Keratinocyte (primary cell): ENCODE data around the gene PDCD1LG2. TPM values are rescaled to one million over a fixed set of nuclear protein-coding genes. Genes with fewer than 3 reads are reported as not detected.

Experiments
- DNase-seq: peaks from one replicate; pipeline ENCODE4 v3.0.0-alpha.2; 2011; ENCODE audit warnings: low read depth, missing footprints, low spot score
- FAIRE-seq: peaks from 2 replicates; lab custom pipeline; 2011; peaks lifted over from hg19 to GRCh38; lab: Jason Lieb, UNC
- H2AFZ ChIP-seq: 2 replicates; pipeline ENCODE4 v1.6.0; 2012; ENCODE audit warnings: low read length, control low read depth, inconsistent platforms; ENCODE audit not compliant: control insufficient read depth
- H3K27ac ChIP-seq: 2 replicates; pipeline ENCODE4 v1.5.1; 2011; ENCODE audit warnings: low read length; ENCODE audit not compliant: control insufficient read depth, insufficient read depth
- H3K27me3 ChIP-seq: 3 replicates; pipeline ENCODE4 v1.6.0; 2011; ENCODE audit warnings: low read length; ENCODE audit not compliant: control insufficient read depth, insufficient read depth; ENCODE audit errors: extremely low read depth
- H3K36me3 ChIP-seq, 2 experiments: 2 replicates in 1 of 2; 3 replicates in 1 of 2; pipeline ENCODE4 v1.5.1; 2011; ENCODE audit warnings: low read length in 2 of 2, mild to moderate bottlenecking in 1 of 2; ENCODE audit not compliant: control insufficient read depth in 2 of 2, insufficient read depth in 2 of 2; ENCODE audit errors: extremely low read depth in 1 of 2
- H3K4me1 ChIP-seq: 3 replicates; pipeline ENCODE4 v1.5.1; 2011; ENCODE audit warnings: low read length; ENCODE audit not compliant: control insufficient read depth, insufficient read depth; ENCODE audit errors: extremely low read depth
- H3K4me2 ChIP-seq: 3 replicates; pipeline ENCODE4 v1.6.0; 2011; ENCODE audit warnings: low read depth, low read length; ENCODE audit not compliant: control insufficient read depth, insufficient read depth; ENCODE audit errors: extremely low read depth
- H3K4me3 ChIP-seq, 3 experiments: fragments of 200-600 bp in 1 of 3; sonication (generic) in 1 of 3; 2 replicates in 2 of 3; 3 replicates in 1 of 3; pipeline ENCODE4 v1.5.1; 2011 to 2016; ENCODE audit warnings: low read length in 3 of 3, mild to moderate bottlenecking in 3 of 3, control low read depth in 2 of 3, inconsistent platforms in 1 of 3, low read depth in 1 of 3, mixed read lengths in 1 of 3, mixed run types in 1 of 3, moderate library complexity in 1 of 3; ENCODE audit not compliant: control insufficient read depth in 2 of 3, insufficient read depth in 2 of 3; ENCODE audit errors: extremely low read depth in 1 of 3
- H3K79me2 ChIP-seq: 2 replicates; pipeline ENCODE4 v1.6.0; 2012; ENCODE audit warnings: low read length; ENCODE audit not compliant: control insufficient read depth, insufficient read depth
- H3K9ac ChIP-seq: 3 replicates; pipeline ENCODE4 v1.6.0; 2011; ENCODE audit warnings: low read length; ENCODE audit not compliant: control insufficient read depth, insufficient read depth; ENCODE audit errors: extremely low read depth
- H3K9me1 ChIP-seq: 3 replicates; pipeline ENCODE4 v1.6.0; 2011; ENCODE audit warnings: low read length; ENCODE audit not compliant: control insufficient read depth, insufficient read depth; ENCODE audit errors: extremely low read depth
- H3K9me3 ChIP-seq: 2 replicates; pipeline ENCODE4 v1.5.1; 2012; ENCODE audit warnings: low read depth, low read length; ENCODE audit not compliant: control insufficient read depth
- H4K20me1 ChIP-seq: 3 replicates; pipeline ENCODE4 v1.6.0; 2011; ENCODE audit warnings: low read length; ENCODE audit not compliant: control insufficient read depth, insufficient read depth; ENCODE audit errors: extremely low read depth
- CTCF ChIP-seq, 3 experiments: IDR thresholded peaks in 1 of 3; conservative IDR thresholded peaks in 1 of 3; optimal IDR thresholded peaks in 1 of 3; 2 replicates in 2 of 3; 3 replicates in 1 of 3; pipeline versions ENCODE3 to v1.5.1; 2011; ENCODE audit warnings: low read length in 3 of 3, mild to moderate bottlenecking in 3 of 3, moderate library complexity in 2 of 3, control low read depth in 1 of 3, inconsistent platforms in 1 of 3; ENCODE audit not compliant: insufficient read depth in 2 of 3; ENCODE audit errors: extremely low read depth in 1 of 3
- EZH2 ChIP-seq: IDR thresholded peaks from one replicate; pipeline ENCODE4 v1.6.1; 2012; ENCODE audit warnings: inconsistent platforms, mild to moderate bottlenecking, low read length, moderate library complexity
- dilution Hi-C: fragments of 300-500 bp; cut with MboI; formaldehyde crosslinking; loops from one replicate; pipeline ENCODE4 v1.7.0; 2020; ENCODE audit warnings: low sequenced_read_pairs; ENCODE audit not compliant: extremely low pct_ligation_motif_present
- polyA plus RNA-seq, 5 experiments: library from polyadenylated mRNA; depleted of rRNA in 3 of 5; stranded (reverse) in 3 of 5; stranded (forward) in 1 of 5; unstranded in 1 of 5; fragments of >200 nt; gene quantifications; 1 replicate in 1 of 5; 2 replicates in 3 of 5; 3 replicates in 1 of 5; pipeline versions ENCODE4 v1.2.1 to v1.2.3, GENCODE V29; 2011 to 2012; ENCODE audit warnings: missing spikeins in 2 of 5, low read depth in 1 of 5, low replicate concordance in 1 of 5

Gene PDCD1LG2
- polyA plus RNA-seq, 1 donor (not counting 4 experiments of a cell fraction or from before 2014, with no cell fraction given), result 20.2 TPM

- Histone ChIP-seq H2AFZ (no peak overlapping the region), H3K36me3 (no peaks in the 10 kb centered on the region), H3K9me3 (no peaks in the 10 kb centered on the region), H3K9me1 (no peaks in the 10 kb centered on the region), H4K20me1 (no peaks in the 10 kb centered on the region), H3K27ac (no peak overlapping the region), H3K4me3 (no peak overlapping the region), H3K27me3 (no peaks in the 10 kb centered on the region), H3K4me2 (no peak overlapping the region), H3K4me1 (peaks cover 2% of the 10 kb centered on the region), H3K9ac (no peak overlapping the region), H3K79me2 (no peaks in the 10 kb centered on the region)
- DNase-seq, result no peak
- TF ChIP-seq EZH2 (no peak), CTCF (optimal IDR thresholded peaks at IDR 0.05 in 1 of 3, IDR thresholded peaks at IDR 0.05 in 1 of 3, conservative IDR thresholded peaks at IDR 0.05 in 1 of 3; ENCODE audit: extremely low read depth in 1 of 3, insufficient read depth in 2 of 3, low read length in 3 of 3) (no peak)
- dilution Hi-C loops, result no loop called here
- FAIRE-seq, result no peak
These were observed 101.8 kb downstream of the PDCD1LG2 start for GRCh38 chr9:5612185-5612530.

DNA sequence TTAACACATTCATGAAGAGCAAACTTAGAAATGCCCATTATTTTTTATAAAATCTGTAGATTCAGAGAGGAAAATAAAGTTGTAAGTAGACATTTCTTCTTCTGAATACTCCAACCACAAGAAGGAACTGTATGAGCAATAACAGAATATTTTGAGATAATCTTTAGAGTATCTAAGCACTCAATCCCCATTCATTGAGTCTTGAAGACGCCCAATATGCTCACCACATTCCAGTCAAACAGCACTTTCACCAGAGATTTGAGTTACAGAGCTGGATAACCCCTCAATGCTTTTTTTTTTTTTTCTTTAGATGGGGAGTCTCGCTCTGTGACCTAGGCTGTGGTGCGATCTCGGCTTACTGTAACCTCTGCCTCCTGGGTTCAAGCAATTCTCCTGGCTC, 103.9 kb downstream of the PDCD1LG2 start:
- Histone ChIP-seq H3K9ac (no peak overlapping the region), H3K9me1 (no peaks in the 10 kb centered on the region), H2AFZ (no peak overlapping the region), H3K4me1 (no peaks in the 10 kb centered on the region), H3K9me3 (no peaks in the 10 kb centered on the region), H3K4me3 (no peak overlapping the region), H4K20me1 (no peaks in the 10 kb centered on the region), H3K27me3 (no peaks in the 10 kb centered on the region), H3K27ac (no peak overlapping the region), H3K4me2 (no peak overlapping the region), H3K36me3 (no peaks in the 10 kb centered on the region), H3K79me2 (no peaks in the 10 kb centered on the region)
- no peak for TF ChIP-seq CTCF (optimal IDR thresholded peaks at IDR 0.05 in 1 of 3, IDR thresholded peaks at IDR 0.05 in 1 of 3, conservative IDR thresholded peaks at IDR 0.05 in 1 of 3; ENCODE audit: extremely low read depth in 1 of 3, insufficient read depth in 2 of 3, low read length in 3 of 3)
- TF ChIP-seq EZH2, result no peak
- FAIRE-seq (no peak), DNase-seq (no peak)
- dilution Hi-C loops, result no loop called here
